Glutamatergic neuron (in vitro differentiated cells): Measurements from ENCODE around the gene TLR8. TPM values are rescaled to one million over a fixed set of nuclear protein-coding genes. Genes with fewer than 3 reads are reported as not detected.

ENCODE experiments used
- DNase-seq: peaks from one replicate; pipeline ENCODE4 v3.0.0; 2022
- H3K27ac Mint-ChIP-seq: one replicate; pipeline ENCODE4 v1.8.0; 2020; ENCODE audit warnings: mild to moderate bottlenecking, mixed read lengths, inconsistent platforms; ENCODE audit not compliant: unreplicated experiment
- H3K27me3 Mint-ChIP-seq: one replicate; pipeline ENCODE4 v1.8.0; 2020; ENCODE audit warnings: mild to moderate bottlenecking, moderate library complexity, mixed read lengths, inconsistent platforms; ENCODE audit not compliant: unreplicated experiment
- H3K36me3 Mint-ChIP-seq: one replicate; pipeline ENCODE4 v1.8.0; 2020; ENCODE audit warnings: mild to moderate bottlenecking, mixed read lengths, inconsistent platforms; ENCODE audit not compliant: unreplicated experiment
- H3K4me1 Mint-ChIP-seq: one replicate; pipeline ENCODE4 v1.8.0; 2020; ENCODE audit warnings: mild to moderate bottlenecking, low read depth, mixed read lengths, inconsistent platforms; ENCODE audit not compliant: unreplicated experiment
- H3K4me3 Mint-ChIP-seq: one replicate; pipeline ENCODE4 v1.8.0; 2020; ENCODE audit warnings: mild to moderate bottlenecking, mixed read lengths, inconsistent platforms; ENCODE audit not compliant: unreplicated experiment
- H3K9me3 Mint-ChIP-seq: one replicate; pipeline ENCODE4 v1.8.0; 2020; ENCODE audit warnings: mild to moderate bottlenecking, moderate library complexity, mixed read lengths, inconsistent platforms; ENCODE audit not compliant: unreplicated experiment
- total RNA-seq: library from RNA; stranded (reverse); fragmentation: NEBNext Ultra II Directional; extraction: Animal tissue kit (Norgen Biotek cat#: 25700); gene quantifications from one replicate; pipeline ENCODE4 v1.2.1, GENCODE V29; 2021; ENCODE audit not compliant: unreplicated experiment
- TF ChIP-seq, protein P1 (sequence below): fragments of 200-600 bp; sonication (generic); IDR thresholded peaks from one replicate; pipeline ENCODE4 v1.5.0; 2021; ENCODE audit not compliant: partially characterized antibody, unreplicated experiment

TLR8 gene
- total RNA-seq, 1 donor from 2014 or later, result not detected

DNA sequence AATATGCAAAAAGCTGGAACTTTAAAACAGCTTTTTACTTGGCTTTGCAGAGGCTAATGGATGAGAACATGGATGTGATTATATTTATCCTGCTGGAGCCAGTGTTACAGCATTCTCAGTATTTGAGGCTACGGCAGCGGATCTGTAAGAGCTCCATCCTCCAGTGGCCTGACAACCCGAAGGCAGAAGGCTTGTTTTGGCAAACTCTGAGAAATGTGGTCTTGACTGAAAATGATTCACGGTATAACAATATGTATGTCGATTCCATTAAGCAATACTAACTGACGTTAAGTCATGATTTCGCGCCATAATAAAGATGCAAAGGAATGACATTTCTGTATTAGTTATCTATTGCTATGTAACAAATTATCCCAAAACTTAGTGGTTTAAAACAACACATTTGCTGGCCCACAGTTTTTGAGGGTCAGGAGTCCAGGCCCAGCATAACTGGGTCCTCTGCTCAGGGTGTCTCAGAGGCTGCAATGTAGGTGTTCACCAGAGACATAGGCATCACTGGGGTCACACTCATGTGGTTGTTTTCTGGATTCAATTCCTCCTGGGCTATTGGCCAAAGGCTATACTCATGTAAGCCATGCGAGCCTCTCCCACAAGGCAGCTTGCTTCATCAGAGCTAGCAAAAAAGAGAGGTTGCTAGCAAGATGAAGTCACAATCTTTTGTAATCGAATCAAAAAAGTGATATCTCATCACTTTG, 15.6 kb downstream of the TLR8 start:
- Mint-ChIP-seq H3K4me3 (no peak overlapping the region), H3K36me3 (no peaks in the 10 kb centered on the region), H3K27me3 (no peaks in the 10 kb centered on the region), H3K27ac (no peak overlapping the region), H3K4me1 (no peaks in the 10 kb centered on the region), H3K9me3 (no peaks in the 10 kb centered on the region)
- DNase-seq, result no peak
- TF ChIP-seq, protein P1, sequence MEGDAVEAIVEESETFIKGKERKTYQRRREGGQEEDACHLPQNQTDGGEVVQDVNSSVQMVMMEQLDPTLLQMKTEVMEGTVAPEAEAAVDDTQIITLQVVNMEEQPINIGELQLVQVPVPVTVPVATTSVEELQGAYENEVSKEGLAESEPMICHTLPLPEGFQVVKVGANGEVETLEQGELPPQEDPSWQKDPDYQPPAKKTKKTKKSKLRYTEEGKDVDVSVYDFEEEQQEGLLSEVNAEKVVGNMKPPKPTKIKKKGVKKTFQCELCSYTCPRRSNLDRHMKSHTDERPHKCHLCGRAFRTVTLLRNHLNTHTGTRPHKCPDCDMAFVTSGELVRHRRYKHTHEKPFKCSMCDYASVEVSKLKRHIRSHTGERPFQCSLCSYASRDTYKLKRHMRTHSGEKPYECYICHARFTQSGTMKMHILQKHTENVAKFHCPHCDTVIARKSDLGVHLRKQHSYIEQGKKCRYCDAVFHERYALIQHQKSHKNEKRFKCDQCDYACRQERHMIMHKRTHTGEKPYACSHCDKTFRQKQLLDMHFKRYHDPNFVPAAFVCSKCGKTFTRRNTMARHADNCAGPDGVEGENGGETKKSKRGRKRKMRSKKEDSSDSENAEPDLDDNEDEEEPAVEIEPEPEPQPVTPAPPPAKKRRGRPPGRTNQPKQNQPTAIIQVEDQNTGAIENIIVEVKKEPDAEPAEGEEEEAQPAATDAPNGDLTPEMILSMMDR, result no peak

DNA sequence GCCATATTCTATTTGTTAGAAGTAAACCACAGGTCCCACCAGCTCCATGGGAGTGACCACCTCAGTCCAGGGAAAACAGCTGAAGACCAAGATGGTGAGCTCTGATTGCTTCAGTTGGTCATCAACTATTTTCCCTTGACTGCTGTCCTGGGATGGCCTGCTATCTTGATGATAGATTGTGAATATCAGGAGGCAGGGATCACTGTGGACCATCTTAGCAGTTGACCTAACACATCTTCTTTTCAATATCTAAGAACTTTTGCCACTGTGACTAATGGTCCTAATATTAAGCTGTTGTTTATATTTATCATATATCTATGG, 16.1 kb downstream of the TLR8 start:
- H3K27ac Mint-ChIP-seq, result no peak overlapping the region
- H3K4me3 Mint-ChIP-seq, result no peak overlapping the region
- no peaks in the 10 kb centered on the region for H3K27me3 Mint-ChIP-seq
- H3K36me3 Mint-ChIP-seq, result no peaks in the 10 kb centered on the region
- DNase-seq, result no peak
- no peaks in the 10 kb centered on the region for H3K9me3 Mint-ChIP-seq
- TF ChIP-seq, protein P1, result no peak
- no peaks in the 10 kb centered on the region for H3K4me1 Mint-ChIP-seq

DNA sequence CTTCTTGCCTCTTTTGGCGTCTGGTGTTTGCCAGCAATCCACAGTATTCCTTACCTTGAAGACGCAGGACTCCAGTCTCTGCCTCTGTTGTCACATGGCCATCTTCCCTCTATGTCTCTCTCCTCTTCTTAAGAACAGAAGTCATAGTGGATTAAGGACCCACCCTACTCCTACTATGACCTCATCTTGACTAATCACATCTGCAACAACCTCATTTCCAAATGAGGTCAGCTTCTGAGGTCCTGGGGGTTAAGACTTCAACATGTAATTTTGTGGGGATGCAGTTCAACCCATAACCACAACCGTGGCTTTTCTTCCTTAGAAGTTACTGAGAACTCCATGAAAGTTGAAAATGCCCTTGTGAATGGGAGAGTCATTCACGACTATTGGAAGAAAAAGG, 23.3 kb downstream of the TLR8 start:
- no peak for DNase-seq
- Mint-ChIP-seq H3K9me3 (peaks cover 2% of the 10 kb centered on the region), H3K27ac (no peak overlapping the region), H3K27me3 (no peaks in the 10 kb centered on the region), H3K4me1 (no peaks in the 10 kb centered on the region), H3K4me3 (no peak overlapping the region), H3K36me3 (no peaks in the 10 kb centered on the region)
- TF ChIP-seq, protein P1, result no peak

DNA sequence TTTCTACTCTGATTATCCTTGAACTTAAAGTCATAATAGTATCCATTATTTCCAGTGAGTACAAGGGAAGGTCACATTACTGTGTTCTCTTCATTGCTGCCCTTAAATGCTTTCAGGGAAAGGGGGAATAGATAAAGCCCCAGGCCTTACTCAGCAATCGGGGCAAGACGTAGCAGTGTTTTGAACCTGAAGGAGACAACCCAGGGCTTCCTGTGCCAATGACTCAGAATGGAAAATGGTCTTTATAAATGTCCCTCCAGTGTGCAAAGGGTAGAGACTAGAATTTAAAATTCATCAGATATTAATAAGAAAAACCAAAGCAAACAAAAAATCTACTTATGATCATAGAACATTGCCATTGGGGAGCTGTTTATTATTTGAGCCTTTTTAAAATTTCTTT, 23.7 kb downstream of the TLR8 start:
- Mint-ChIP-seq H3K27me3 (no peaks in the 10 kb centered on the region), H3K27ac (no peak overlapping the region), H3K4me3 (no peak overlapping the region), H3K9me3 (peaks cover 2% of the 10 kb centered on the region), H3K4me1 (no peaks in the 10 kb centered on the region), H3K36me3 (no peaks in the 10 kb centered on the region)
- TF ChIP-seq, protein P1, result no peak
- no peak for DNase-seq

DNA sequence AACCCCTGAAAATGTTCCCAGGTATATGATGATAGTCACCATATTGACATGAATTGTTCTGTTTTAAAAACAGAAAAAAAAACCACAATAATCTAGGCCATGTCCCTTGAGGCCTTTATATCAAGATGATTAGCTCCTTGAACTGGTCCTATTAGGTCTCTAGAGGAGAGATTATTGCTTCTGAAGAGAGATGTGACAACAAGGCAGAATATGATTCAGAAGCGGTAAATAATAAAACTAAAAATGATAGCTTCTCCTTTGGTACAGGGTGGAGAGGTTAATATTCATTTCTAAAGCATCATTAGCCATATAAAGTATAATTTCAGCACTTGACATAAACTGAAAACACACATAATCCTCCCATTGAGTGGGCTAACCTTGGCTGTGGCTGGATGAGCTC, 25.8 kb downstream of the TLR8 start:
- Mint-ChIP-seq H3K4me3 (no peak overlapping the region), H3K4me1 (no peaks in the 10 kb centered on the region), H3K36me3 (no peaks in the 10 kb centered on the region), H3K27me3 (no peaks in the 10 kb centered on the region), H3K27ac (no peak overlapping the region), H3K9me3 (peaks cover 2% of the 10 kb centered on the region)
- DNase-seq, result no peak
- TF ChIP-seq, protein P1, result no peak
